NCI-H345 treated with DMSO at 0.1 percent for 48 hours (cell line): ENCODE results near the gene TXNDC5.

Source experiments
- DNase-seq: peaks from one replicate; lab custom pipeline; 2025; ENCODE audit not compliant: unreplicated experiment; lab: John Stamatoyannopoulos, UW

TXNDC5 gene

DNA sequence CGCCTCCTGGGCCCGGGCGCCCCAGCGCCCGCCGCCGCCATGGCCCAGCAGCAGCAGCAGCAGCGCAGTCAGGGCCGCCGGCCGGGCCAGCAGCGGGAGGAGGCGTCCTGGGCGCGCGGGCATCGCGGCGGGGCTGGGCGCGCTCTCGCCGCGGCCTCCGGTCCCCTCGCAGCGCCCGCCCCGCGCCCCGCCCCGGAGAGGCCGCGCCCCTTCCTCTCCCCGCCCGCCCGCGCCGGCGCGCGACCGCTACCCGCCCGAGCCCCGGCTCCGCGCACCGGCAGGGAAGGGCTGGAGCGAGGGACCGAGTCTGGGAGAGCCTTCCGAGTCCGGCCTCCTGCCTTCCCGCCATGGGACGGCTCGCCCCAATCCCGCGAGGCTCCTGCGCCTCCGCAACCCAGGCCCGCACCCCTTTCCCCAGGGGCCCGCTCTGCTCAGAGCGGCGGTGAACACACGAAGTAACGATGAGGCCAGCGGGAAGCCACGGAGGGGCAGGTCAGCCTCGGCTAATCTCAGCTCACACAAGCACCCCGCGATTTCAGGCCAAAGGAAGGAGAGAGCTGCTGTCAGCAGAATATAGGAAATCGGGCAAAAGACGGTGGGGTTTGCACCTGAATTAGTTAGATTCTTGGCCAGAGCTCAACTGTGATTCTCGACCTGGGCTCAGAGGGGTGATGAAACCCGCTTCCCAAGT is at the start of gene TXNDC5:
Gene TXNDC5, minus strand, starts transcription at position 135 of the 691 bp plus-strand sequence. Its CDS starts 12 bp downstream, at position 123.
- DNase-seq = no peak

DNA sequence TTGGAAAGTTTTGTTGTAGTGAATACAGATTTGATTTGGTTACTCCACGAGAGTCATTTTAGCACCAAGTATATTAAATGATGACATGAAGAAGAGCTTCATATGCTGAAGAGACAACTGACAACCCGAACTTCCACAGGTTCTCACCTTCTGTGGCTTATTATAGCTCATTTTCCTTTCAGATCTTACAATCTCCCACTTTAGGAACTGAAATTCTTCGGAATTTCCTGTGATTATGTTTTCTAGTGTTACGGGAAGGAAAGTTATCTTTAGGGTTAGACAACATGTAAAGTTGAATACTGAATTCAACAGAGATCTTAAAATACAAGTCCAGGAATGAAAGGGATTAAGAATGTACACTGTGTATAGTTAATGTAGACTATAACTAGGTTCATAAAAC is 49.6 kb upstream of the TXNDC5 start:
- DNase-seq = no peak

- no peak for DNase-seq
Measured at GRCh38 chr6:7959453-7959852, 48.9 kb upstream of the TXNDC5 start.

DNA sequence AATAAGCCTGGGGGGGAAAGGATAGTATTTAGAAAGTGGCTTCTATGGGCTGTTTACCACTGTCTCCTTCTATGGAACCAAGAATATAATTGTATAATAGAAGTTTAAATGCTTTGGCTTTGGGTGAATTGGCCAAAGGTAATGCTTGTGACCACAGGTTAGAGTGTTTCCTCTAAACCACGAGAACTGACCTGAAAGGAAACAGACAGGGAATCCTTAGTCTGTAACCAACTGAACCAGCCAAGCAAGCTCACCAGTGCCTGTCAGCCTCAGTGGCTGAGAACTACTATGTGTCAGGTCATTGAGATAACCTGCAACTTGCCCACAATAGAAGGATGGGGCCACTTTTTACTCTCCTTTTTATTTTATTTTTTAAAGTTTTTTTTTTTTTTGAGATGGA is 47.9 kb upstream of the TXNDC5 start:
- no peak for DNase-seq

GRCh38 chr6:7956257-7956656 is 45.7 kb upstream of the TXNDC5 start:
- no peak for DNase-seq

GRCh38 chr6:7954477-7955200 is 44.1 kb upstream of the TXNDC5 start:
- no peak for DNase-seq

GRCh38 chr6:7953753-7954152 is 43.2 kb upstream of the TXNDC5 start:
- no peak for DNase-seq

DNA sequence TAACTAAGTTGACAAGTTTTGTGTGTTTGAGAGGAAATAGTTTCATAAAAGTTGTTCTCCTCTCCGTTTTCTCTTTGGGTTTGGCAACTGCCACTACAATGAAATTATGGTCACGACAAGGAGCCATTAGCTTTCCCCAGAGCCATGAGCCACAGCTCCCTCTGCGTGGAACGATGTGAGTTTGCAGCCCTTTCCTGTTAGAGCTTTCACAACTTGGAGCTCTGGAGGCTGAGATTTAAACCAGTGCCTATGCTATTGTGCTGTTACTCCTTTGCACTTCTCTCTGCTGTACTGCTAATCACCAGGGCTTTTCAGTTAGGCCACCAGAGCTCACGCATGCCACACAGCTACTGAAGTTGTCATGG is 29.3 kb upstream of the TXNDC5 start:
- no peak for DNase-seq

- DNase-seq = no peak
Measured at GRCh38 chr6:7939184-7939863, 28.7 kb upstream of the TXNDC5 start.

- no peak for DNase-seq
Measured at GRCh38 chr6:7938562-7939183, 28.1 kb upstream of the TXNDC5 start.

DNA sequence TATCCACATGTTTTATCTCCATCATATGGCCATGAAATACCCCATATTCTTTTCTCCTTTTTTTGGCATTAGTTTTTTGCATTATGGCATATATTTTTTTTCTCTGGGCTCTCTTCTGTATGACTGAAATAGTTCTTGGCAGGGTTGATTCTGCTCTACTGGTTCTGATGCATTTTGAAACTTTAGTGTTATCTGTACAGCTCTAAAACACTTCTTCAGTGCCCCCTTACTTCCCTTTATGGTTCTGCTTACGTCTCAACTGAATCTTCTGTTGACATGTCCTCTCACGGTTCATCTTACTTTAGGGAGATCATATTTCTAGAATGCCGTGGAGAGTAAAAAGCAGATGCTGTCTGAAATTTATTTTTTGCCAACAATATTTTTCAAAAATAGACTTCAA is 23.2 kb upstream of the TXNDC5 start:
- DNase-seq = no peak

- DNase-seq = no peak
Measured at GRCh38 chr6:7932625-7933024, 22.0 kb upstream of the TXNDC5 start.

- DNase-seq = no peak
Measured at GRCh38 chr6:7924867-7925266, 14.3 kb upstream of the TXNDC5 start.

- DNase-seq = no peak
Measured at GRCh38 chr6:7922596-7922995, 12.0 kb upstream of the TXNDC5 start.

DNA sequence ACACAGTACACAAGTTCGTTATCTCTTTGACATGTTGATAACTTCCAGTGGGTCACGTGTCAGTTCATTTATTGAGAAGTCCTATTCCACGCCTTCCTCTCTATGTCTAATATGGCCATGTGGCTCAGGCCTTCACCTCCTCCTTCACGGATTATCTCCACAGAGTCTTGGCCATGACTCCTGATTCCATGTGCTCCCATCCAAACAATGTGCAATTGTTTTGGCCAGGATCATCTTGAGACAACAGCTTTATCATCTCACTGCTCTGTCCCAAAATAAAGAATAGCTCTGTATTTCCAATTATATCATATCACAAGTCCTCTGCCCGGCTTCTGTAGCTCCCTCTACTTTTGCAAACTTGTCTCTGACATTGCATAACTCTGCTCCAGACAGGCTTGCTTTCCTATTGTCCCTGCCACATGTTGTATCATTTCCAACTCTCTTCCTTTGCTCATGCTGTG is 11.1 kb upstream of the TXNDC5 start:
- DNase-seq = no peak

- no peak for DNase-seq
Measured at GRCh38 chr6:7921046-7921445, 10.5 kb upstream of the TXNDC5 start.

GRCh38 chr6:7920425-7920824 is 9.8 kb upstream of the TXNDC5 start:
- no peak for DNase-seq

DNA sequence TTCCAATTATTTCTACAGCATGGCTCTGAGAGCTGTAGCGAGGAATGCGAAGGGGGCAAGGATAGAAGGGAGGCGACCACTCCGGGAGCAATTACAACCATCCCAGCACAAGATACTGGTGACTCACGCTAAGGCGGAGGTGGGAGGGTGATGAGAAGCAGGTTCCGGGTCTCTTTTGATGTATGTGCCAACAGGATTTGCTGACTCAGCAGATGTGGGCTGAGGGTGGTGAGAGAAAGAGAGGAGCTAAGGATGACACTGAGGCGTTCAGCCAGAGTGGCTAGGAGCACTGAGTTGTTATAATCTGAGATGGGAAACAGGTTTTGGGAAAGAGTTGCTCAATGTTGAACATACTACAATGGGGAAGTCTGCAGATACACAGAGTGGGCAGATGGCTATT is 9.3 kb upstream of the TXNDC5 start:
- DNase-seq = no peak

- no peak for DNase-seq
Measured at GRCh38 chr6:7918403-7918802, 7.8 kb upstream of the TXNDC5 start.

DNA sequence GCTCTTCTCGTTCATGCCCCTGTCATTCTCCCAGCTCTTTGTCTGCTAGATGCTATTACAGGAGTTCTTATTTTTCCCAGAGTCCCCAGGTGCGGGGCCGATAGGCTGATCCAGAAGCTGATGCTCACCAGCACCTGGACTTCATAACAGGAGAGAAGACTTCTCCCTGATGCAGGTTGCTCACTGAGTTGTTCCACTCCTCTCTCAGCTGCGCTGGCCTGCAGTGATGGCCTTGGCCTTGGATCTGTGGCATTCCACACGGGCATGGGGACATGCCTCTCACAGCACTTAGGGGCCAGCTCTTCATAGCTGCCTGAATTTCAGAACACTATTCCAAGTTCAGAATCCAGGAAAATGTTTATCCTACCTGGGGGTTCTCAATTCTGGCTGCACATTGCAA is 7.1 kb upstream of the TXNDC5 start:
- no peak for DNase-seq

GRCh38 chr6:7916959-7917358 is 6.4 kb upstream of the TXNDC5 start:
- DNase-seq = no peak
